SK-N-SH (cell line): Measurements from ENCODE around the gene DLEU7.

Source experiments
- EP300 ChIP-seq, 2 experiments: IDR thresholded peaks; 2 replicates each; pipeline versions ENCODE4 v1.4.0 to v1.6.1; 2012; ENCODE audit warnings: borderline replicate concordance in 1 of 2, low read depth in 1 of 2, low read length in 1 of 2
- MXI1 ChIP-seq: IDR thresholded peaks from 2 replicates; pipeline ENCODE4 v1.6.1; 2012; ENCODE audit warnings: mild to moderate bottlenecking, low read depth, low read length, improper control_type of control experiment
- SMC3 ChIP-seq: IDR thresholded peaks from 2 replicates; pipeline ENCODE4 v1.6.1; 2012; ENCODE audit warnings: low read depth, low read length, improper control_type of control experiment
- TF ChIP-seq, protein P1 (sequence below): fragments of 200-600 bp; sonication (generic); IDR thresholded peaks from 2 replicates; pipeline ENCODE4 v1.6.1; 2017; ENCODE audit warnings: antibody characterized with exemption, mild to moderate bottlenecking, moderate library complexity

GRCh38 chr13:50844084-50844875 lies 788 bp upstream of the DLEU7 start:
- TF ChIP-seq EP300 (IDR thresholded peaks at IDR 0.05; ENCODE audit: borderline replicate concordance in 1 of 2, low read depth in 1 of 2, low read length in 1 of 2) = no peak
- TF ChIP-seq SMC3 = no peak
- no peak for TF ChIP-seq MXI1
- TF ChIP-seq, protein P1, sequence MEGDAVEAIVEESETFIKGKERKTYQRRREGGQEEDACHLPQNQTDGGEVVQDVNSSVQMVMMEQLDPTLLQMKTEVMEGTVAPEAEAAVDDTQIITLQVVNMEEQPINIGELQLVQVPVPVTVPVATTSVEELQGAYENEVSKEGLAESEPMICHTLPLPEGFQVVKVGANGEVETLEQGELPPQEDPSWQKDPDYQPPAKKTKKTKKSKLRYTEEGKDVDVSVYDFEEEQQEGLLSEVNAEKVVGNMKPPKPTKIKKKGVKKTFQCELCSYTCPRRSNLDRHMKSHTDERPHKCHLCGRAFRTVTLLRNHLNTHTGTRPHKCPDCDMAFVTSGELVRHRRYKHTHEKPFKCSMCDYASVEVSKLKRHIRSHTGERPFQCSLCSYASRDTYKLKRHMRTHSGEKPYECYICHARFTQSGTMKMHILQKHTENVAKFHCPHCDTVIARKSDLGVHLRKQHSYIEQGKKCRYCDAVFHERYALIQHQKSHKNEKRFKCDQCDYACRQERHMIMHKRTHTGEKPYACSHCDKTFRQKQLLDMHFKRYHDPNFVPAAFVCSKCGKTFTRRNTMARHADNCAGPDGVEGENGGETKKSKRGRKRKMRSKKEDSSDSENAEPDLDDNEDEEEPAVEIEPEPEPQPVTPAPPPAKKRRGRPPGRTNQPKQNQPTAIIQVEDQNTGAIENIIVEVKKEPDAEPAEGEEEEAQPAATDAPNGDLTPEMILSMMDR = no peak
